ENCODE measurements around the gene RRBP1. TPM values are rescaled to one million over a fixed set of nuclear protein-coding genes. Genes with fewer than 3 reads are reported as not detected.

Gene RRBP1
- total RNA-seq, 2 donors from 2014 or later: 191 to 212 TPM

- H3K27ac ChIP-seq (ENCODE audit: low read depth, low read length): no peak overlapping the region
- peaks cover 10% of the 10 kb centered on the region for H3K9me3 ChIP-seq (ENCODE audit: control insufficient read depth, low read length)
- H3K36me3 ChIP-seq (ENCODE audit: control insufficient read depth, insufficient read depth, low read length): peaks cover 48% of the 10 kb centered on the region
- H3K9ac ChIP-seq (ENCODE audit: extremely low read depth, low read length, poor library complexity, severe bottlenecking): no peak overlapping the region
- 95 to 99% methylated on average over 9 to 11 of the region's 11 CpGs for WGBS, 2 experiments (ENCODE audit: insufficient coverage in 1 of 2, insufficient read length in 1 of 2)
- H3K4me1 Mint-ChIP-seq: peaks cover 36% of the 10 kb centered on the region
- no peaks in the 10 kb centered on the region for H3K27me3 ChIP-seq (ENCODE audit: control insufficient read depth, insufficient read depth, low read length, poor library complexity, severe bottlenecking)
- no peaks in the 10 kb centered on the region for H3K27me3 Mint-ChIP-seq (ENCODE audit: insufficient read depth)
- peaks cover 9% of the 10 kb centered on the region for H3K9me3 Mint-ChIP-seq
- H3K27ac Mint-ChIP-seq: peak overlapping the region; percentile 84
- TF ChIP-seq CTCF (conservative IDR thresholded peaks at IDR 0.05): no peak
- DNase-seq: no peak
- H3K4me1 ChIP-seq (ENCODE audit: control insufficient read depth, insufficient read depth, low read length): peaks cover 3% of the 10 kb centered on the region
- peaks cover 20% of the 10 kb centered on the region for H3K36me3 Mint-ChIP-seq (ENCODE audit: low read depth)
- no peak overlapping the region for H3K4me3 Mint-ChIP-seq
- H3K4me3 ChIP-seq (ENCODE audit: low read length): peak overlapping the region; percentile 13
Observed at GRCh38 chr20:17664025-17664633, 17.9 kb downstream of the RRBP1 start.

- DNase-seq: no peak
- peak overlapping the region; percentile 13 for H3K4me3 ChIP-seq (ENCODE audit: low read length)
- 60 to 64% methylated on average over 4 to 5 of the region's 5 CpGs for WGBS, 2 experiments (ENCODE audit: insufficient coverage in 1 of 2, insufficient read length in 1 of 2)
- H3K27ac Mint-ChIP-seq: peak overlapping the region; percentile 84
- no peak overlapping the region for H3K4me3 Mint-ChIP-seq
- H3K9me3 Mint-ChIP-seq: peaks cover 13% of the 10 kb centered on the region
- H3K27ac ChIP-seq (ENCODE audit: low read depth, low read length): no peak overlapping the region
- peaks cover 24% of the 10 kb centered on the region for H3K36me3 Mint-ChIP-seq (ENCODE audit: low read depth)
- peaks cover 1% of the 10 kb centered on the region for H3K4me1 ChIP-seq (ENCODE audit: control insufficient read depth, insufficient read depth, low read length)
- H3K27me3 Mint-ChIP-seq (ENCODE audit: insufficient read depth): no peaks in the 10 kb centered on the region
- H3K9ac ChIP-seq (ENCODE audit: extremely low read depth, low read length, poor library complexity, severe bottlenecking): no peak overlapping the region
- H3K4me1 Mint-ChIP-seq: peaks cover 29% of the 10 kb centered on the region
- peaks cover 15% of the 10 kb centered on the region for H3K9me3 ChIP-seq (ENCODE audit: control insufficient read depth, low read length)
- H3K27me3 ChIP-seq (ENCODE audit: control insufficient read depth, insufficient read depth, low read length, poor library complexity, severe bottlenecking): no peaks in the 10 kb centered on the region
- no peak for TF ChIP-seq CTCF (conservative IDR thresholded peaks at IDR 0.05)
- H3K36me3 ChIP-seq (ENCODE audit: control insufficient read depth, insufficient read depth, low read length): peaks cover 46% of the 10 kb centered on the region
Observed at GRCh38 chr20:17663486-17663885, 18.6 kb downstream of the RRBP1 start.

- Mint-ChIP-seq H3K9me3 (peaks cover 17% of the 10 kb centered on the region), H3K36me3 (ENCODE audit: low read depth) (peaks cover 29% of the 10 kb centered on the region), H3K4me3 (no peak overlapping the region), H3K27ac (peak overlapping the region; percentile 84), H3K27me3 (ENCODE audit: insufficient read depth) (no peaks in the 10 kb centered on the region), H3K4me1 (peaks cover 27% of the 10 kb centered on the region)
- Histone ChIP-seq H3K27me3 (ENCODE audit: control insufficient read depth, insufficient read depth, low read length, poor library complexity, severe bottlenecking) (no peaks in the 10 kb centered on the region), H3K27ac (ENCODE audit: low read depth, low read length) (no peak overlapping the region), H3K9me3 (ENCODE audit: control insufficient read depth, low read length) (peaks cover 19% of the 10 kb centered on the region), H3K9ac (ENCODE audit: extremely low read depth, low read length, poor library complexity, severe bottlenecking) (no peak overlapping the region), H3K36me3 (ENCODE audit: control insufficient read depth, insufficient read depth, low read length) (peaks cover 47% of the 10 kb centered on the region), H3K4me3 (ENCODE audit: low read length) (peak overlapping the region; percentile 13), H3K4me1 (ENCODE audit: control insufficient read depth, insufficient read depth, low read length) (no peaks in the 10 kb centered on the region)
- DNase-seq: no peak
- no peak for TF ChIP-seq CTCF (conservative IDR thresholded peaks at IDR 0.05)
- WGBS, 2 experiments (ENCODE audit: insufficient coverage in 1 of 2, insufficient read length in 1 of 2): 95 to 96% methylated on average over 12 to 13 of the region's 13 CpGs
Observed at GRCh38 chr20:17663040-17663399, 19.0 kb downstream of the RRBP1 start.

Measured in endodermal cell (in vitro differentiated cells).